Measurements from ENCODE around the gene DNAJC11.
A peak's percentile ranks its signal among the peaks of the same experiment; 100 is the strongest.
"Not testable (repeated sequence)": the region's sequence is repeated elsewhere in the genome, so short reads cannot be mapped to it uniquely, and the experiment has no call there.

DNAJC11 gene

GRCh38 chr1:6623269-6623965 is 78.2 kb downstream of the DNAJC11 start:
- no peak for DNase-seq

GRCh38 chr1:6622396-6623152 is 79.0 kb downstream of the DNAJC11 start:
- DNase-seq, result no peak

- DNase-seq, result no peak
Observed at GRCh38 chr1:6621429-6622391, 79.9 kb downstream of the DNAJC11 start.

GRCh38 chr1:6619045-6619444 is 82.6 kb downstream of the DNAJC11 start:
- no peak for DNase-seq

GRCh38 chr1:6614929-6615785 is 86.5 kb downstream of the DNAJC11 start:
- DNase-seq, result peak; percentile 26

GRCh38 chr1:6614019-6614928 is 87.3 kb downstream of the DNAJC11 start:
- peak; percentile 71 for DNase-seq

GRCh38 chr1:6613361-6614018 is 88.1 kb downstream of the DNAJC11 start, which contains the start of gene PHF13:
Gene PHF13, plus strand, starts transcription at chr1:6613731. Its CDS starts 336 bp downstream, at chr1:6614067.
- DNase-seq, result peak; percentile 100

GRCh38 chr1:6612641-6613360 is 88.8 kb downstream of the DNAJC11 start:
- DNase-seq, result no peak

GRCh38 chr1:6603915-6604558 is 97.6 kb downstream of the DNAJC11 start:
- peak; percentile 42 for DNase-seq

- peak; percentile 65 for DNase-seq
Observed at GRCh38 chr1:6603238-6603914, 98.2 kb downstream of the DNAJC11 start.

- DNase-seq, result peak; percentile 94
Observed at GRCh38 chr1:6602669-6603237, 98.9 kb downstream of the DNAJC11 start, which contains the start of gene KLHL21. Gene KLHL21, minus strand, starts transcription at chr1:6602869. Its CDS starts 52 bp downstream, at chr1:6602817.

GRCh38 chr1:6601923-6602668 is 99.5 kb downstream of the DNAJC11 start:
- peak; percentile 54 for DNase-seq

- peak; percentile 82 for DNase-seq
Observed at GRCh38 chr1:6601049-6601922, 100.3 kb downstream of the DNAJC11 start.

GRCh38 chr1:6600410-6601048 is 101.1 kb downstream of the DNAJC11 start:
- DNase-seq, result no peak

GRCh38 chr1:6599991-6600390 is 101.6 kb downstream of the DNAJC11 start:
- not testable (repeated sequence) for DNase-seq
